Endothelial cell of umbilical vein (primary cell): ENCODE results near the gene PDE1C. TPM values are rescaled to one million over a fixed set of nuclear protein-coding genes. Genes with fewer than 3 reads are reported as not detected.

Source experiments
- BruUV-seq: library from RNA; stranded (reverse); fragments of 400-500 nt; replicated peaks from 2 replicates; lab custom pipeline; 2021; lab: Mats Ljungman, UMichigan
- CTCF ChIA-PET: fragments of 300-600, 350-600 bp; sonication (Branson Sonifier 250); formaldehyde crosslinking; loops from one replicate; lab custom pipeline; 2021; ENCODE audit warnings: antibody characterized with exemption, inconsistent platforms; lab: Charles Lee
- POLR2A ChIA-PET: fragments of 300-600, 350-600 bp; sonication (Branson Sonifier 250); formaldehyde crosslinking; loops from one replicate; lab custom pipeline; 2021; ENCODE audit warnings: antibody characterized with exemption, inconsistent platforms; lab: Charles Lee
- DNase-seq: peaks from one replicate; pipeline ENCODE4 v3.0.0-alpha.2; 2011; ENCODE audit warnings: low read depth, low spot score
- FAIRE-seq: peaks from 2 replicates; lab custom pipeline; 2011; peaks lifted over from hg19 to GRCh38; lab: Jason Lieb, UNC
- H2AFZ ChIP-seq: 2 replicates; pipeline ENCODE4 v1.6.0; 2012; ENCODE audit warnings: low read depth, low read length, control low read depth, inconsistent platforms
- H3K27ac ChIP-seq: 2 replicates; pipeline ENCODE4 v1.5.1; 2011; ENCODE audit warnings: low read depth, mild to moderate bottlenecking, control low read depth, low read length, moderate library complexity; ENCODE audit not compliant: insufficient read depth
- H3K27me3 ChIP-seq, 2 experiments: 2 replicates each; pipeline versions ENCODE4 v1.6.0 to v1.6.1; 2011; ENCODE audit warnings: low read length in 2 of 2, mixed read lengths in 1 of 2; ENCODE audit not compliant: control insufficient read depth in 2 of 2, insufficient read depth in 2 of 2
- H3K36me3 ChIP-seq, 2 experiments: 2 replicates in 1 of 2; 3 replicates in 1 of 2; pipeline ENCODE4 v1.5.1; 2011; ENCODE audit warnings: low read length in 2 of 2, mild to moderate bottlenecking in 1 of 2, moderate library complexity in 1 of 2; ENCODE audit not compliant: control insufficient read depth in 2 of 2, insufficient read depth in 2 of 2; ENCODE audit errors: extremely low read depth in 1 of 2
- H3K4me1 ChIP-seq: 3 replicates; pipeline ENCODE4 v1.5.1; 2011; ENCODE audit warnings: mild to moderate bottlenecking, low read length; ENCODE audit not compliant: control insufficient read depth, insufficient read depth; ENCODE audit errors: extremely low read depth
- H3K4me2 ChIP-seq: 2 replicates; pipeline ENCODE4 v1.6.1; 2011; ENCODE audit warnings: low read length, control low read depth, mixed read lengths; ENCODE audit not compliant: insufficient read depth
- H3K4me3 ChIP-seq, 3 experiments: fragments of 200-600 bp in 1 of 3; sonication (generic), shearing (Covaris generic) in 1 of 3; replicated peaks in 1 of 3; 2 replicates each; pipeline ENCODE4 v1.5.1; 2011 to 2016; ENCODE audit warnings: control low read depth in 3 of 3, low read length in 3 of 3, mild to moderate bottlenecking in 2 of 3, inconsistent platforms in 1 of 3, low read depth in 1 of 3, moderate library complexity in 1 of 3; ENCODE audit not compliant: insufficient read depth in 1 of 3
- H3K79me2 ChIP-seq: 2 replicates; pipeline ENCODE4 v1.6.0; 2012; ENCODE audit warnings: low read length, inconsistent platforms; ENCODE audit not compliant: control insufficient read depth, insufficient read depth
- H3K9ac ChIP-seq: replicated peaks from 2 replicates; pipeline ENCODE3; 2011; ENCODE audit warnings: low read length, control low read depth; ENCODE audit not compliant: insufficient read depth; ENCODE audit errors: extremely low read depth
- H3K9me1 ChIP-seq: replicated peaks from 3 replicates; pipeline ENCODE4 v1.6.0; 2011; ENCODE audit warnings: mild to moderate bottlenecking, low read length; ENCODE audit not compliant: control insufficient read depth, insufficient read depth; ENCODE audit errors: extremely low read depth
- H3K9me3 ChIP-seq: replicated peaks from 2 replicates; pipeline ENCODE4 v1.5.1; 2012; ENCODE audit warnings: low read length, inconsistent platforms; ENCODE audit not compliant: control insufficient read depth, insufficient read depth
- H4K20me1 ChIP-seq: replicated peaks from 2 replicates; pipeline ENCODE3; 2011; ENCODE audit warnings: mild to moderate bottlenecking, low read length; ENCODE audit not compliant: control insufficient read depth, insufficient read depth; ENCODE audit errors: extremely low read depth
- EZH2 ChIP-seq: IDR thresholded peaks from 2 replicates; pipeline ENCODE4 v1.6.1; 2012; ENCODE audit warnings: borderline replicate concordance, low read depth, mild to moderate bottlenecking, moderate library complexity, low read length, inconsistent platforms; ENCODE audit not compliant: severe bottlenecking
- FOS ChIP-seq: IDR thresholded peaks from 2 replicates; pipeline ENCODE4 v1.6.1; 2011; ENCODE audit warnings: mild to moderate bottlenecking, low read length, moderate library complexity, borderline replicate concordance; ENCODE audit not compliant: insufficient read depth
- GATA2 ChIP-seq: IDR thresholded peaks from 2 replicates; pipeline ENCODE4 v1.7.0; 2011; ENCODE audit warnings: low read depth, mild to moderate bottlenecking, moderate library complexity, mixed read lengths, low read length; ENCODE audit not compliant: insufficient read length, insufficient read depth
- JUN ChIP-seq: IDR thresholded peaks from 2 replicates; pipeline ENCODE4 v1.6.1; 2011; ENCODE audit warnings: borderline replicate concordance, low read depth; ENCODE audit not compliant: insufficient read length, insufficient read depth
- MAX ChIP-seq: IDR thresholded peaks from 2 replicates; pipeline ENCODE4 v1.6.1; 2011; ENCODE audit not compliant: insufficient read depth, insufficient read length
- MYC ChIP-seq: IDR thresholded peaks from one replicate; pipeline ENCODE4 v1.6.1; 2011; ENCODE audit warnings: mild to moderate bottlenecking, low read depth, low read length
- POLR2A ChIP-seq: IDR thresholded peaks from 2 replicates; pipeline ENCODE4 v1.6.1; 2012; ENCODE audit warnings: low read depth, mild to moderate bottlenecking, control low read depth, low read length
- POLR2AphosphoS5 ChIP-seq: IDR thresholded peaks from 2 replicates; pipeline ENCODE4 v1.6.1; 2012; ENCODE audit warnings: low read depth, mild to moderate bottlenecking, control low read depth, low read length, moderate library complexity; ENCODE audit not compliant: insufficient read depth
- dilution Hi-C: fragments of 300-500 bp; cut with MboI; formaldehyde crosslinking; loops from one replicate; pipeline ENCODE4 v1.15.0; 2019; ENCODE audit warnings: low sequenced_read_pairs; ENCODE audit not compliant: extremely low pct_ligation_motif_present
- intact Hi-C: fragments of 100-400 bp; cut with micrococcal nuclease; formaldehyde crosslinking; loops from one replicate; pipeline ENCODE4 v1.10.0; 2022
- polyA plus RNA-seq, 4 experiments: library from polyadenylated mRNA; depleted of rRNA in 3 of 4; stranded (reverse) in 3 of 4; unstranded in 1 of 4; fragments of >200 nt; gene quantifications; 2 replicates each; pipeline versions ENCODE4 v1.2.1 to v1.2.3, GENCODE V29; 2011 to 2012; ENCODE audit warnings: missing spikeins in 1 of 4
- total RNA-seq: library from RNA; stranded (reverse); gene quantifications from 2 replicates; pipeline ENCODE4 v1.2.3, GENCODE V29; 2021
- TF ChIP-seq, protein P1 (sequence below), 2 donors: IDR thresholded peaks; 1 replicate in 1 of 2; 2 replicates in 1 of 2; pipeline ENCODE4 v1.5.1; 2011; ENCODE audit warnings: low read length in 2 of 2, mild to moderate bottlenecking in 2 of 2, moderate library complexity in 2 of 2, control low read depth in 1 of 2, inconsistent platforms in 1 of 2, low read depth in 1 of 2; ENCODE audit not compliant: insufficient read depth in 1 of 2; ENCODE audit errors: extremely low read depth in 1 of 2

Gene PDE1C
- total and polyA plus RNA-seq, 2 donors (not counting 3 experiments of a cell fraction or from before 2014, with no cell fraction given) = 0.90 to 3.1 TPM

DNA sequence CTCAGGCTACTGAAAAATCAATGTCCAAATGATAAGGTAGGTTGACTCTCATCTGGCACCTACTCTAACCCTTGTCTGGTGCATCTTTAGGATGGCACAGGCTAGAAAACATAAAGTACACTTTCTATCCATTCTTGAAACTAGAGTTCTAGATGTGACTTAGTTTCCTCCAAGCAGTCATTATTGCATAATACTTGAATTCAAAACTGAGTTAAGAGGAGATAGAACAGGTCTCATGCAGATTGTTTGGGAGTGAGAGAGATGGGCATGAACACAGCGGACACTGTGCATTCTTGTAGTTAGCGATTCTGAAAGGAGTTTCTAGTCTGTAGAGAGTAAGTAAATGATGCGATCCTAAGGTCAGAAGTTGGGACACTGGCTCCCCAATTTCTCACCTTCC lies 149.2 kb downstream of the PDE1C start:
- intact Hi-C loops (no loop called here), dilution Hi-C loops (no loop called here)
- no peak overlapping the region for H3K4me2 ChIP-seq
- no peak overlapping the region for H3K27ac ChIP-seq
- no peak overlapping the region for H3K4me3 ChIP-seq
- FAIRE-seq = no peak
- no peaks in the 10 kb centered on the region for H3K79me2 ChIP-seq
- H3K9ac ChIP-seq = no peak overlapping the region
- CTCF ChIA-PET = interaction anchor here (0.6 kb wide), 1 partner anchor 18 kb away, joined by 3 read pairs; no protein-coding TSS in a partner anchor
- H3K36me3 ChIP-seq = no peaks in the 10 kb centered on the region
- H4K20me1 ChIP-seq = no peaks in the 10 kb centered on the region
- POLR2A ChIA-PET = no interaction called here
- no peaks in the 10 kb centered on the region for H3K9me1 ChIP-seq
- no peaks in the 10 kb centered on the region for H3K9me3 ChIP-seq
- TF ChIP-seq EZH2 (no peak), MYC (no peak)
- no peaks in the 10 kb centered on the region for H3K27me3 ChIP-seq
- H2AFZ ChIP-seq = no peak overlapping the region
- H3K4me1 ChIP-seq = no peaks in the 10 kb centered on the region
- DNase-seq = no peak
- no TSS peak for BruUV-seq

DNA sequence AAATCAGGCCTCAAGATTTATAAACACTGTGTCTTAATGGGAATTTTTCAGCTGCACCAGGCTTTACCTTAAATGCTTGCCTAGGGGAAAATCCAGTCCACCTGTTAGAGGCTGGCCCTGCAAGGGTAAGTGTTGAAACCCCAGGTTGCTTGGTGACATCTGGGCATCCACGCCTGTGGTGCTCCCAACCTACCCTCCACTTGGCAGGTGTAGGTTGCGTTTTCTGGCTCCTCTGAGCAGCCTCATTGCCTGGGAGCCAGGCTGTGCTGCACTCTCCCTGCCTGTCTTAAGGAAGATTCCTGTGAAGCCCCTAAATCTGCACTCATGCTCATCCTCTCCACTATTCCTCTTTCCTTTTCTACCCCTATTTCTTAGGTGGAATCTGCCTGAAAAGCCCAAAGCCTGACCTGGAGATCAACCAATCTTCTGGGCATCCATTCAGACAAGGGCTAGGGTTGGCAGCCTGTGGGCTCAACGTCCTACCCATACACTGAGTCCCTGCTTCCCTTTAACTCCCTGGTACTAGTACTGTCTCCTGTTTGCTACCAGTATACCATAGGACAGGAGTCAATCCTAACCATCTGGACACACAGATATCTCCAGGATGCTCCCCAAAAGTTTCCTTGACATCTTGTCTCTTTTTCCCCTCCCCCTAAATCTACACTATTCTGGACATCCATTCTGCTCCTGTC lies 150.4 kb downstream of the PDE1C start:
- DNase-seq (no peak), FAIRE-seq (no peak)
- Histone ChIP-seq H3K4me2 (no peak overlapping the region), H3K79me2 (no peaks in the 10 kb centered on the region), H3K27me3 (no peaks in the 10 kb centered on the region), H3K4me1 (no peaks in the 10 kb centered on the region), H3K36me3 (no peaks in the 10 kb centered on the region), H2AFZ (no peak overlapping the region), H3K27ac (no peak overlapping the region), H3K9me3 (no peaks in the 10 kb centered on the region), H4K20me1 (no peaks in the 10 kb centered on the region), H3K4me3 (no peak overlapping the region), H3K9me1 (no peaks in the 10 kb centered on the region), H3K9ac (no peak overlapping the region)
- POLR2A ChIA-PET = no interaction called here
- dilution Hi-C loops (no loop called here), intact Hi-C loops (no loop called here)
- no TSS peak for BruUV-seq
- TF ChIP-seq POLR2A (no peak), MYC (no peak), JUN (no peak), EZH2 (no peak), POLR2AphosphoS5 (no peak), GATA2 (no peak), FOS (no peak), MAX (no peak)
- TF ChIP-seq, protein P1, sequence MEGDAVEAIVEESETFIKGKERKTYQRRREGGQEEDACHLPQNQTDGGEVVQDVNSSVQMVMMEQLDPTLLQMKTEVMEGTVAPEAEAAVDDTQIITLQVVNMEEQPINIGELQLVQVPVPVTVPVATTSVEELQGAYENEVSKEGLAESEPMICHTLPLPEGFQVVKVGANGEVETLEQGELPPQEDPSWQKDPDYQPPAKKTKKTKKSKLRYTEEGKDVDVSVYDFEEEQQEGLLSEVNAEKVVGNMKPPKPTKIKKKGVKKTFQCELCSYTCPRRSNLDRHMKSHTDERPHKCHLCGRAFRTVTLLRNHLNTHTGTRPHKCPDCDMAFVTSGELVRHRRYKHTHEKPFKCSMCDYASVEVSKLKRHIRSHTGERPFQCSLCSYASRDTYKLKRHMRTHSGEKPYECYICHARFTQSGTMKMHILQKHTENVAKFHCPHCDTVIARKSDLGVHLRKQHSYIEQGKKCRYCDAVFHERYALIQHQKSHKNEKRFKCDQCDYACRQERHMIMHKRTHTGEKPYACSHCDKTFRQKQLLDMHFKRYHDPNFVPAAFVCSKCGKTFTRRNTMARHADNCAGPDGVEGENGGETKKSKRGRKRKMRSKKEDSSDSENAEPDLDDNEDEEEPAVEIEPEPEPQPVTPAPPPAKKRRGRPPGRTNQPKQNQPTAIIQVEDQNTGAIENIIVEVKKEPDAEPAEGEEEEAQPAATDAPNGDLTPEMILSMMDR (IDR thresholded peaks at IDR 0.05; ENCODE audit: extremely low read depth in 1 of 2, insufficient read depth in 1 of 2, low read depth in 1 of 2, low read length in 2 of 2) = no peak
- CTCF ChIA-PET = no interaction called here
